Nephron (organoid): ENCODE data around the gene HSDL1.

Source experiments
- H3K27ac Mint-ChIP-seq, 3 experiments: 2 replicates each; pipeline ENCODE4 v1.8.0; 2020; ENCODE audit warnings: mixed read lengths in 3 of 3, mild to moderate bottlenecking in 2 of 3, moderate library complexity in 1 of 3
- H3K27me3 Mint-ChIP-seq: 2 replicates; pipeline ENCODE4 v1.8.0; 2021; ENCODE audit warnings: low read depth, mild to moderate bottlenecking, moderate library complexity, mixed read lengths
- H3K36me3 Mint-ChIP-seq: 2 replicates; pipeline ENCODE4 v1.8.0; 2020; ENCODE audit warnings: low read depth, mixed read lengths
- H3K4me1 Mint-ChIP-seq: 2 replicates; pipeline ENCODE4 v1.8.0; 2020; ENCODE audit warnings: mixed read lengths
- H3K4me3 Mint-ChIP-seq, 3 experiments: 2 replicates each; pipeline ENCODE4 v1.8.0; 2020; ENCODE audit warnings: mild to moderate bottlenecking in 3 of 3, mixed read lengths in 3 of 3, moderate library complexity in 2 of 3
- H3K9me3 Mint-ChIP-seq: 2 replicates; pipeline ENCODE4 v1.8.0; 2020; ENCODE audit warnings: mixed read lengths
- TF ChIP-seq, protein P1 (sequence below), 3 experiments: fragments of 200-600 bp; sonication (generic); IDR thresholded peaks; one replicate each; pipeline ENCODE4 v1.5.0; 2021; ENCODE audit warnings: antibody characterized with exemption in 3 of 3; ENCODE audit not compliant: unreplicated experiment in 3 of 3

Gene HSDL1

DNA sequence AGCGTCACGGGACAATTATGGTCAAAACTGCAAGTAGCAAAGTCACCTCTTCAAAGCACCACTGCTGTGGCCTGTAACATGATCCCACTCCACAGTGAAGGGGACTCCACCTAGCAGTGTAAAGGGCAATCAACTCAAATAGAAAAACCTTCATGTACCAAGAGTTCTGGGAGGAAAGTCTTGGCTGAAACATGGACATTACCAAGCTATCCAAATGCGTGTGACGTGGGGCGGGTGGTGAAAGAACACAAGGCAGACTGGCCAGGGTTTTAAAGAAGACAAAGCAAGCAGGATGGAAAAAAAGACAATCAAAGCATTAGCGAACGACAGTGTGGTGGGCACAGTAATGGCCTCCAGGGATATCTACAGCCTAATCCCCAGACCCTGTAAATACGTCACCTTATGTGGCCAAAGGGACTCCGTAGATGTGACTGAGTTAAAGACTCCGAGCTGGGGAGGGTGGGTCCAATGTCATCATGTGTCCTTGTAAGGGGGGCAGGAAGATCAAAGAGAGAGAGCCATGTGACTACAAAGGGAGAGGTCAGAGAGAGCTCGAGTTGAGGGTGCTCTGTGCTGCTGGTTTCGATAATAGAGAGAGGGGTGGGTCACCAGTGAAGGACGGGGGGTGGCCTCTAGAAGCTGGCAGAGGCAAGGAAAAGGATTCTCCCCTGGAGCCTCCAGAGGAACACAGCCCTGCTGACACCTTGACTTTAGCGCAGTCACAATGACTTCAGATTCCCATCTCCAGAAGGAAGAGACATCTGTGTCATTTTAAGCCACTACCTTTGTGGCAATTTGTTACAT, 6.0 kb downstream of the HSDL1 start:
- peak overlapping the region; percentile 24 to 87 (median 77) for H3K27ac Mint-ChIP-seq
- TF ChIP-seq, protein P1, sequence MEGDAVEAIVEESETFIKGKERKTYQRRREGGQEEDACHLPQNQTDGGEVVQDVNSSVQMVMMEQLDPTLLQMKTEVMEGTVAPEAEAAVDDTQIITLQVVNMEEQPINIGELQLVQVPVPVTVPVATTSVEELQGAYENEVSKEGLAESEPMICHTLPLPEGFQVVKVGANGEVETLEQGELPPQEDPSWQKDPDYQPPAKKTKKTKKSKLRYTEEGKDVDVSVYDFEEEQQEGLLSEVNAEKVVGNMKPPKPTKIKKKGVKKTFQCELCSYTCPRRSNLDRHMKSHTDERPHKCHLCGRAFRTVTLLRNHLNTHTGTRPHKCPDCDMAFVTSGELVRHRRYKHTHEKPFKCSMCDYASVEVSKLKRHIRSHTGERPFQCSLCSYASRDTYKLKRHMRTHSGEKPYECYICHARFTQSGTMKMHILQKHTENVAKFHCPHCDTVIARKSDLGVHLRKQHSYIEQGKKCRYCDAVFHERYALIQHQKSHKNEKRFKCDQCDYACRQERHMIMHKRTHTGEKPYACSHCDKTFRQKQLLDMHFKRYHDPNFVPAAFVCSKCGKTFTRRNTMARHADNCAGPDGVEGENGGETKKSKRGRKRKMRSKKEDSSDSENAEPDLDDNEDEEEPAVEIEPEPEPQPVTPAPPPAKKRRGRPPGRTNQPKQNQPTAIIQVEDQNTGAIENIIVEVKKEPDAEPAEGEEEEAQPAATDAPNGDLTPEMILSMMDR (IDR thresholded peaks at IDR 0.05; ENCODE audit: unreplicated experiment in 3 of 3) = no peak
- peak overlapping the region; percentile 37 to 53 (median 47) for H3K4me3 Mint-ChIP-seq
- no peaks in the 10 kb centered on the region for H3K9me3 Mint-ChIP-seq
- H3K27me3 Mint-ChIP-seq = no peaks in the 10 kb centered on the region
- peaks cover 43% of the 10 kb centered on the region for H3K4me1 Mint-ChIP-seq
- H3K36me3 Mint-ChIP-seq = peaks cover 19% of the 10 kb centered on the region

DNA sequence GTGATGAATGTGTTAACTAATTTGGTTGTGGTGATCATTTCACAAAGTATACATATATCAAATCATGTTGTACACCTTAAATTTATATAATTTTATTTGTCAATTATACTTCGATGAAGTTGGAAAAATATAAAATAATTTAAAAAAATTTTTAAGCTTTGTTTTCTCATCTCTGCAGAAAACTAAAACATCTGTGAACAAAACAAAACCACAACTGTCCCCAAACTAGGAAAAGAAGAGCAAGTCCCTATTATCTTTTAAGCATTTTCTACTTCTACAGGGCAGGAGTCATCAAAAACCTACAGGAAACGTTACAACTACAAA, 6.5 kb downstream of the HSDL1 start:
- no peak overlapping the region for H3K4me3 Mint-ChIP-seq
- peak overlapping the region; percentile 24 to 87 (median 77) for H3K27ac Mint-ChIP-seq
- peaks cover 21% of the 10 kb centered on the region for H3K36me3 Mint-ChIP-seq
- TF ChIP-seq, protein P1 (IDR thresholded peaks at IDR 0.05; ENCODE audit: unreplicated experiment in 3 of 3) = no peak
- H3K9me3 Mint-ChIP-seq = no peaks in the 10 kb centered on the region
- peaks cover 40% of the 10 kb centered on the region for H3K4me1 Mint-ChIP-seq
- no peaks in the 10 kb centered on the region for H3K27me3 Mint-ChIP-seq

DNA sequence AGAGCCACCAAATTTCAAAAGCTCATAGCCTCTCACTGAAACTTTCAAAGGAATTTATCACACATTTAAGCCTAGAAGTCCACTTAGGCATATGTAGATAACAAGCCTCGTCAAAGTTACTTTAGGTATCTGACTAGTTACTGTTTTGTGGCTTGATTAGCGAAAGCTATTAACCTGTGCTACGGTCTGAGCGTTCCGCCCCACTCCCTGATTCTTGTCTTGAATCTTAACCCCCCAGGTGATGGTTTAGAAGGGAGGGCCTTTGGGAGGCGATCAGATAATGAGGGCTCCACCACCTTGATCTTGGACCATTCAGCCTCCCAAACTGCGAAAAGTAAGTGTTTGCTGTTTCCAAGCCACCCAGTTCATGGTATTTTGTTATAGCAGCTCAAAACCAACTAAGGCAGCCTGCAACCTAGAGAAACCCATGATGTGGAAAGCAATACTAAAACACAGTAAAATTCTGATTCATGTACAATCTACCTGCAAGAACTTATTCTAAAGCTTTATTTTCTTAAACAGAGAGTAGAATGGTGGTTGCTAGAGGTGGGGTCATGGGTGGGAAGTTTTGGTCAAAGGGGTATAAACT, 7.1 kb downstream of the HSDL1 start:
- peaks cover 43% of the 10 kb centered on the region for H3K4me1 Mint-ChIP-seq
- no peaks in the 10 kb centered on the region for H3K9me3 Mint-ChIP-seq
- H3K27me3 Mint-ChIP-seq = no peaks in the 10 kb centered on the region
- H3K36me3 Mint-ChIP-seq = peaks cover 18% of the 10 kb centered on the region
- TF ChIP-seq, protein P1 (IDR thresholded peaks at IDR 0.05; ENCODE audit: unreplicated experiment in 3 of 3) = no peak
- H3K27ac Mint-ChIP-seq = peak overlapping the region in 2 of 3 experiments; percentile 41 to 49
- H3K4me3 Mint-ChIP-seq = no peak overlapping the region

DNA sequence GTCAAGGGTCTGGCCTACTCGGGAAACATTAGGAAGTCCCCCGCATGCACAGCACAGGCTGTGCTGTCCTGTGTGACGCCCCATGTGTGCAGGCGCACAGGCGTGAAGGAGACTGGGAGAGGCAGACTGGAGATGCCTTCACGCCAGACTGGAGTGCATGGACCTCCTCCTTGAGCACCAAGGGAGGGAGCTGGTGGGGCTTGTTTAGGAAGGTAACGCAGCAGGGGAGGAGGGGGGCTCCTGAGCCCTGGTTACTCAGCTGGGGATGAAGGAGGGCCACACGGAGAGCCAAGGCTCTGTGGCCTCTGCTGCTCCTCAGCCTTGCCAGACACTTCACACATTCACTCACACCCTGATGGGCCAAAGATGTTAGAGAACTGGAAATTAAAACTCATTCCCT, 7.7 kb downstream of the HSDL1 start:
- Mint-ChIP-seq H3K36me3 (peaks cover 14% of the 10 kb centered on the region), H3K4me1 (peaks cover 48% of the 10 kb centered on the region), H3K9me3 (no peaks in the 10 kb centered on the region), H3K27me3 (no peaks in the 10 kb centered on the region), H3K4me3 (no peak overlapping the region), H3K27ac (peak overlapping the region; percentile 41 to 79 (median 49))
- TF ChIP-seq, protein P1 (IDR thresholded peaks at IDR 0.05; ENCODE audit: unreplicated experiment in 3 of 3) = no peak

DNA sequence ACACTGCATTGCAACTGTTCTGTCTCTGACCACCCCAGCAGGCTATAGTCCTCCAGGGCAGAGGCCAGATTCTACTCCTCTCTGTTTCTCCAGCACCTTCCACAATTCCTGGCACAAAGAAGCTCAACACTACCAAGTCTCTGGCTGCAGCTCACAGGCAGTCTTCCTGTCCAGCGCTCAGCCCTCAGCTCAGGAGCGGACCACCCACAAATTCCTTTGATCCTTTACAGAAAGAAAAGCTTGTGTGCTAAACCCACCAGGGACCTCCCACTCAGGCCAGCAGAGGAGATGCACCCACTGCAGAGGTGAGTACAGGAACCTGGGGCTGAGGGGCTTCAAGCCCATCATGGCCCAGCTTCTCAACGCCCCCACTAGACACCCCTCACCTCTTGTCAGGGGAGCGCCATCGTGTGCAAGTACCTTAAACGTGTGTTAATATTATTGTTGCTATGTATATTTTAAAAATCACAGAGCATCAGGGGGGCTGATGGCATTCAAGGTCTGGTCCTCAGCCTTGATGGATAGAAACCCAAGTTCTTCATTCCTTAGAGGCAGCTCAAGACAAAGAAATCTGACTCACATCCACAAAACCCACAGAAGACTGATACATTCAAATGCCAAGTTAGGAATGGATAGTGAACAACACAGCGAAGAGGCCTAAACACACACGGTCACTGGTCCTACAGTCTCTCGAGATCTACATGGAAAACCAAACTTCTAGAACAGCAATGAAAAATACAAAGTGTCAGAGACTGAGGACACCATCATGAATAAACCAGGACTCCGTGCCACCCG, 8.4 kb downstream of the HSDL1 start:
- Mint-ChIP-seq H3K36me3 (peaks cover 9% of the 10 kb centered on the region), H3K4me1 (peaks cover 44% of the 10 kb centered on the region), H3K9me3 (no peaks in the 10 kb centered on the region), H3K4me3 (no peak overlapping the region), H3K27ac (peak overlapping the region; percentile 41 to 79 (median 43)), H3K27me3 (no peaks in the 10 kb centered on the region)
- TF ChIP-seq, protein P1 (IDR thresholded peaks at IDR 0.05; ENCODE audit: unreplicated experiment in 3 of 3) = no peak
